Kidney capillary endothelial cell (primary cell): ENCODE results near the gene OR2L8.

Experiments
- DNase-seq: peaks from one replicate; pipeline ENCODE4 v3.0.0-alpha.2; 2018; ENCODE audit warnings: low spot score

The OR2L8 gene

DNA sequence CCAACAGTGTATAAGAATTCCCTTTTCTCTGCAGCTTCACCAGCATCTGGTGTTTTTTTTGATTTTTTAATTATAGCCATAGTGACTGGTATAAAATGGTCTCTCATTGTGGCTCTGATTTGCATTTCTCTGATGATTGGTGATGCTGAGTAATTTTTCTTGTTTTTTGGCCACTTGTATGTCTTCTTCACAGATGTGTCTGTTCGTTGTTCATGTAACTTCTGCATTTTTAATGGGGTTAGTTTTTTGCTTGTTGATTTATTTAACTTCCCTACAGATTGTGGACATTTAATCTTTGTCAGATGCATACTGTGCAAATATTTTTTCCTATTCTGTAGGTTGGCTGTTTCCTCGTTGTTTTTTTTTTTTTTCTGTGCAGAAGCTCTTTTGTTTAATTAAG is 44.3 kb downstream of the OR2L8 start:
- no peak for DNase-seq

DNA sequence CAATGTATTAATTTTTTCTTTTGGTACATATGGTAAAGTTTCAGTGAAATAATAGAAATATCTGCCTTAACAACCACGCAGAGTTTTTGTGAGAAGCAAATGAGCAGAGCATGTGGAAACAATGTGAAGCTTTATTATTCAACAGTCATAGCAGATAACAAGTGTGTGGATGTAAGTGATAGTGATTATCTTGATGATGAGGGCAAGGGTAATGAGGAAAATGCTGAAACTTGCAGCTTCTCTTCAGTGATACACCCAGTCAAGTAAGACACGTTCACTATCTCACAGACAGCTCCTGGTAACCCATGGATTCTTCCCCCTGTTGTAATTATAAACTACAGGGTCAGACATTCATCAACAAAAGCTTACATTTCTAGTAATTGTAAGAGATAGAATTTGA is 50.2 kb downstream of the OR2L8 start:
- DNase-seq = no peak
